ENCODE results near the gene NAB1.
A peak's percentile ranks its signal among the peaks of the same experiment; 100 is the strongest.

The NAB1 gene

DNA sequence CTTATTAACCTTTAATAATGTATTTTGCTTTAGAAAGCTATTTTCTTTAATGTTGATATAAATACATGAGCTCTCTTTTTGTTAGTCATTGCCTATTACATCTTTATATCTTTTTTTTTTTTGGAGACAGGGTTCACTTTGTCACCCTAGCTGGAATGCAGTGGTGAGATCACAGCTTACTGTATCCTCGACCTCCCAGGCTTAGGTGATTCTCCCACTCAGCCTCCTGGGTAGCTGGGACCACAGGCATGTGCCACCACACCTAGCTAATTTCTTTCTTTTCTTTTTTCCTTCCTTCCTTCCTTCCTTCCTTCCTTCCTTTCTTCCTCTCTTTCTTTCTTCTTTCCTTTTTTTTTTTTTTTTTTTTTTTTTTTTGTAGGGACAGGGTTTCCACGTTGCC lies 15.4 kb downstream of the NAB1 start:
- H3K27ac ChIP-seq = no peak overlapping the region
- no peak for DNase-seq (ENCODE audit: low read depth, low spot score)

DNA sequence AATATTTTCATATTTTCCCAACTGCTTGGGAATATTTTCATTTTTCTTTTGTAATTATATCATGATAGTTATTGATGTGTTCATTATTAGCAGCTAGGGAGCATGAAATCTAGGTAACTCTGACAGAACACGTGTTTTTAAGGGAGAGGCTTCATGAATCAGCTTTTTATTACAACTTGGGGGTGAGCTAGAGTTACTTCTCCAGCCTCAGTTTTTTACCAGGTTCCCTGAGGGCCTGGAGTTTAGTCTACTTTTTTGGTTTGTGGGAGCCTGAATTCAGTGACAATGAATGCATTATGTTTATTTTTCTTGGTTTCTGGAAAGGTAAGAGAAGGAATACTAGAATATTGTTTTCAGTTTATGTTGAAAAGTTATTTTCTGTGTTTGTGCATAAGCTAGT lies 18.0 kb downstream of the NAB1 start:
- no peak for DNase-seq (ENCODE audit: low read depth, low spot score)
- peak overlapping the region; percentile 14 for H3K27ac ChIP-seq

DNA sequence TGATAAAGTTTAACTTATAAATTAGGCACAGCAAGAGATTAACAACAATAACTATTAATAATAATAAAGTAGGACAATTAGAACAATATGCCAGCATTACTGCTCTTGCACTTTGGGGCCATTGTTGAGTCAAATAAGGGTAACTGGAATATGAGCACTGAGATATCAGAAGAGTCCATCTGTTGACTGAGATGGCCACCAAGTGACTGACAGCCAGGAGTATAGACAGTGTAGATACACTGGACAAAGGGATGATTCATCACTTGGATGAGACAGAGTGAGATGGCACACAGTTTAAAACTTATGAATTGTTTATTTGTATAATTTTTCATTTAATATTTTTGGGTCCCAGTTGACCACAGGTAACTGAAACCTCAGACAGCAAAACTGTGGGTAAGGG lies 20.0 kb downstream of the NAB1 start:
- no peak overlapping the region for H3K27ac ChIP-seq
- DNase-seq (ENCODE audit: low read depth, low spot score) = no peak

DNA sequence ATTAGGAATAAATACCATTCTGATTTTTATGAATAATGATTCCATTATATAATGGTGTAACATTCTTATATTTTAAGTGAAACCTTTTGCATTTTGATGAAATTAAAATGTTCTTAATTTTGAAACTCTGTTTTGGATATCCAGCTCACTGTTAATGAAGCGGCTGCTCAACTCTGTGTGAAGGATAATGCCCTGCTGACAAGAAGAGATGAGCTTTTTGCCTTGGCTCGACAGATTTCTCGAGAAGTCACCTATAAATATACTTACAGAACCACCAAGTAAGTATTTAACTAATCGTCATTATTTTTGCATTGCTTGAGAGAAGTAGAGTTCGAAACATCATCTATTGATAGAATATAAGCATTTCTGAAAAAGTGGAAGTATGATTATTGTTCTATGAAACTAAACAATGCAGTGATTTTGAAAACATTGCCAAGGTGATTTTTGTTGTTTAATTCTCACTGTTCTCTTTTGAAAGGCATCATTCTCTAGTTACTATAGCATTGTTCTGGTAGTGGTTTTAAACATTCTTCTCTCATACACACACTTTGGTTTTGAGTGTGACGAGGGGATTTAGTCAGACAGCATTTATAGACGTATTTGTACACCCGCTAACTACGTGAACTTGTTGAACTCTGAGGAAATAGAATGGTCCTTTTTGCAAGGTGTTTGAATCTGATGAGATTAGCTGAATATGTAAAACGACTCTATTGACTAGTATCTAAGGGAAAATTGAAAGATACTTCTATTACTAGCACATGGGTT lies 21.5 kb downstream of the NAB1 start:
- DNase-seq (ENCODE audit: low read depth, low spot score) = no peak
- no peak overlapping the region for H3K27ac ChIP-seq

DNA sequence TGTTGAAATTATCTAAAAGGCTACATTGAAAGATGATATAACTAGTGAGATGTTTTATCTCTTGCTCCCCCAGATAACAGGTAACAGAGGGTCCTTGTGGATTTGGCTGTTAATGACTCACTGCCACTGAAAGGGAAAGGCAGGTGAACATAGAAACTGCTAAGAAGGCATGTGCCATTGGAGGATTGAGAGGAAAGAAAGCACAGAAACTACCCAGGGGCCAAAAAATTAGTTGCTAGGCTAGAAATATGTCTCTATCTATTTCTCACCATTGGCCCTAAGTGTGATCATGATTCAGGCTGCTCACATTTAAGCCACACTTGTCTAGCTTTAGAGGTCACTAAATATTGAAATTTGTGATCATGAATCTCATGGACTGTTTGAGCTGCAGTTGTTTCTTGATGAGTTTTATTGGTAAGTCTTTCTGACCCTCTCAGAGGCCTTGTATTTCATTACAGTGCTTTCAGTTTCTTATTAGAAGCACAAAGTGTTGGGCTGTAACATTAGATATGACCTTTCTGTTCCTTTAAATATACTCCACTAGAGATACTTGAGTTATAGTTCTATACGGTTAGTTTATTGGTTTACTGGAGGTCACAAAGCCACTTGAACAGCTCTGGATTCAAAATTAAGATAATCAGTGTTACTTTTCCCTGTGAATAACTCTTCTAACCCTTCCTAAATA lies 26.2 kb downstream of the NAB1 start:
- no peak for DNase-seq (ENCODE audit: low read depth, low spot score)
- no peak overlapping the region for H3K27ac ChIP-seq

DNA sequence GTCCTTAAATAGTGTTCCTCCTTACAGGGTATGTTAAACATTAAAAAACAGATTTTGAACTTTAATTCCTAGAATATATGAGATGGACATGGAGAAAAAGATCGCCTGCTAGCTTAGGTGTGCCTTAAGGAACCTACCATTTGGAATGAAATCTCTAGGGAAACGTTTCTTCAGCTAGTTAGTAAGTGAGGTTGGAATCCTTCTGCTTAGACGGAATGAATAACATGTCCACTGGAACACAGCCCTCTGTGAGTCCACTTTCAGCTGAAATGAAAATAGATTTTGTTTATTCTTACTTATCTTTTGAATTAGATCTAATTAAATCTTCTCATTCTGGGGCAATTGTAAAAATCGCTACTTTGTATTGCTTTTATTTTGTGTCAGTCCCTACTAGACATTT lies 28.4 kb downstream of the NAB1 start:
- no peak for DNase-seq (ENCODE audit: low read depth, low spot score)
- H3K27ac ChIP-seq = no peak overlapping the region

DNA sequence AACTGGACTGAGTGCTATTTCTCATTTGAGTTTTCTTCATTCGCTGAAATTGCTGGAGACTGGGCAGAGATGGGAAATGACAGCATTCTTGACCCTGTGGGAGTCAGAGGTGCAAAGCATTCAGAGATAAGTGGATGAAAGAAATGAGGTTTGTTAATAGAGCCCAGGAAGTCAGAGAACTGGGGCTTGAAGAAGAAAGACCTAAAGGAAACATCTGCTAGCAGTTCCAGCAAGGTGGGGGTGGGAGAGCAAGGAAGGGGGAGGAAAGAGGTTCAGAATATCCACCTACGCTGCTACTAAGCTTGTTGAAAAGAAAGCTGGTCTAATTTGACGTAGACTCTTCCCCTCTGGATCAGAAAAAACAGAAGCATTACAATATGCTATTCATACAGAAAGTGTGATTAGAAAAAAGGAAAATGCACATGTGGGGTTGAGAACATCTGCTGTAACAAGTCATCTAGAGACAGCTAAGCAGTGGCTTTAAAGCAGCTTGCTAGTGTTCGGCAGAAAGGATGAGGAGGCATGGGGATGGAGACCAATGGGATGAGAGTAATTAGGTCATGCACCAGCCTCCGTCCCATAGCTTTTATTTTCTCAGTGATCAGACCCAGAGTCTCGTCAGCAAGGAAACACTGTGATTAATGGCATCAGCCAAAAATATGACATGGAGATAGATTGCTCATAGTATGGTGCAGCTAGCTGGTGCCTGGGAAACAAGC lies 29.7 kb downstream of the NAB1 start:
- DNase-seq (ENCODE audit: low read depth, low spot score) = no peak

DNA sequence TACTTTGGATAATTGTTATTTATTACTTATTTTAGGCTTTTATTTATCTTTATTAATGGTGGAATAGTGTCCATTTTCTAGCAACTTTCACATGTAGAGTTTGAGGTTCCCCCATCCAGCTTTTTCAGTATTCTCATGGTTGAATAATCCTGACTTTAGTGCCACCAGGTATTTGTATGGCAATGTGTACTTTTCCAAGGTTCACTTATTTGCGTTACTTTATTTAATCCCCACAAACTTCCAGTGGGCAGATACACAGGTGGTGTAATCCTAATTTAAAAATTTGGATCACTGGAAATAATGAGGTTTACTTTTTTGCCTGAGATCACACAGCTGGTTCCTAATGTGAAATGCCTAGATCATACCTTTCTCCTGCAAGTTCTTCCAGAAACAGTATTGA lies 30.5 kb downstream of the NAB1 start:
- peak overlapping the region; percentile 36 for H3K27ac ChIP-seq
- no peak for DNase-seq (ENCODE audit: low read depth, low spot score)

More for the DNA sequence above, 29.7 kb downstream of the NAB1 start:
- H3K27ac ChIP-seq = no peak overlapping the region

DNA sequence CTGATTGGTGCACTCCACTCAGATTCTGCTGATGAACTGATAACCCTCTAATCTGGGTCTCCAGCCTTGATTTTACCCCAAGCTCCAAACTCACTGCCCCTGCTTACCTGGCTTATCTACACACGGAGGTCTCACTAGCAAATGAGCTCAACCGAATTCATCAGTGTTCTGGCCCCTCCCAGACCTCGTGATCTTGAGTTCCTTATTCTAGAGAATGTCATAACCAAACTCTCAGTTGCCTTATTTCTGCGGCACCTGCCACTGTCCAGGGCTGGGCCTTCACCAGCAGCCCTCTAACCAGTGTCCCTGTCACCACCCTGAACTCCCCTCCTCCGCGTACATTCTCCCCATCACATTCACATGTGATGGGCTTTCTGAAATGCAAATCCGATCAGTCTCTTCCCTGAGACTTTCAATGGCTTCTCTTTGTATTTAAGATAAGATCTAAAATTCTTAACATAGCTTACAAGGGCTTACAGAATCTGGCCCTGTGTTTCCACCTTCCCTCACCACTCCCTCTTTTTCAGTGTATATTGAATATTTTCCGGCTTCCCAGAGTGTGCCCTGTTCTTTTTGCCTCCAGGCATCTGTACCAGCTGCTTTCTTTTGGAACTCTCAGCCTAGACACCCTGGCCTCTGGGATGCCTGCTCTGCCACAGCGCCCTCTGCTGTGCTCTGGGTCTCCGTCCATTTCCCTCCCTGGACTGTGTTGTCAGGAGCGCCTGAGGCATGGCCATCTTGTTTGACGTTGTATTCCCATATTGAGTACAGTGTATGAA lies 31.1 kb downstream of the NAB1 start:
- peak overlapping the region; percentile 36 for H3K27ac ChIP-seq
- no peak for DNase-seq (ENCODE audit: low read depth, low spot score)

DNA sequence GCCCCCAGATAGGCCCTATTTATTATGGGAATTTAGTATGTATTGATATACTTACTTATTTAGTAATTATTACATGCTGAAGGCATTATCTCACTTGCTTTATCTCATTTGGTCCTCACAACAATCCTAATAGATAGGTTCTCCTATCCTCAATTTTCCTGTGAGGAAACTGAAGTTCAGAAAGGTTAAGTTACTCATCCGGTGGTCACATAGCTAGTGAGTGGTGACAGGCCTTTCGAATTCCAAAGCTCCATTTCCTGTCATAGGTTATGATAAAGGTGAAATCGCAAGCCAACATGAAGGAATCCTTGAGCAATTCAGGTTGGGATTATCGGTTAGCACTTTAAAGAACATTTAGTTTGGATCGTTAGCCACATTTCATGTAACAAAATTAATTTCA lies 33.3 kb downstream of the NAB1 start:
- no peak overlapping the region for H3K27ac ChIP-seq
- DNase-seq (ENCODE audit: low read depth, low spot score) = no peak

DNA sequence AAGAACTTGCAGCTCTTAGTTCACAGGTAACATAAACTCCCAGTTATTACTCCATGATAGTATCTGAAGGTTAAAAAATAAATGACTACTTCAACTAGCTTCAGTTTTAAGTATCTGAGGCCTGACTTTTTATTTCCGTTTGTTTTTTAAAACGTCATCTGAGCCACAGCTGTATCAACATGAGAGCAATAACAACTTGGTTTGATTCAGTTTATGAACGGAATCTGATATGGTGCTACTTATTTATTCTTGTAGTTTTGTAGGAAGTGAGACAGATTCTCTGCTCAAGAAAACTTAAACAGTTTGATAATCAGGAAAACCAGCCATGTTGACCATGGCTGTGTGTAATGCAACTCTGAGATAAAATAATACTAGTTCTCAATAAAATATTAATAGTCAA lies 34.9 kb downstream of the NAB1 start:
- DNase-seq (ENCODE audit: low read depth, low spot score) = no peak
- no peak overlapping the region for H3K27ac ChIP-seq

DNA sequence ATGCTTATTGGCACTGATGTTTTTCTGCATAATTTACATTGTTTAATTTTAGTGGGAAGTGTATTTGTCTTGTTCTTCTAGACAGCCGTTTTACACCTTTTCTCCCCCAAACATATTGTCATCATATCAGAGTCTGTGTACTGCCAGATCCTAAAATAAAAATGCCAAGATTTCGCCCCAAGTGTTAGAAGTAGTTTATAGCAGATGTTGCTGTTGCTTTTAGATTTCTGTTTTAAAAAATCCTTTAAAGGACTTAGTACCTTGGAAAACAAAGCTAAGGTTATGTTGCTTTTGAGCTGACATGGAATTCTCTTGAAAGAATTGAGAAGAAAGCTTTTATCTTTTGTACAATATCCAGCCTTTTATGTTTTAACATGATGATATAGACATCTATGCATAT lies 36.0 kb downstream of the NAB1 start:
- no peak for DNase-seq (ENCODE audit: low read depth, low spot score)

DNA sequence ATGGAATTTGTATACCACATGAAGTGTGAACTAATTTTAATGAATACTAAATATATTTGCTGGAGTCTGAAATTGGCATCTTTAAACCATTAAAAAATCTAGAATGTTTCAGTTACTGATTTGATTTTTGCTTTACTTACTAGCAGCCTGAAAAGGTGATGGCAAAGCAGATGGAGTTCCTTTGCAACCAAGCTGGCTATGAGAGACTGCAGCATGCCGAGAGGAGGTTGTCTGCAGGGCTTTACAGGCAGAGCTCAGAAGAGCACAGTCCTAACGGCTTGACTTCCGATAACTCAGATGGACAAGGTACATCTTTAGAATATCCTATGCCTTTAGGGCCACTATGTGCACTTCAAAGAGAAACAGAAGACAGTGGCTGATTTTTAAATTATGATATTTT lies 36.5 kb downstream of the NAB1 start:
- no peak overlapping the region for H3K27ac ChIP-seq
- DNase-seq (ENCODE audit: low read depth, low spot score) = no peak

More for the DNA sequence above, 36.0 kb downstream of the NAB1 start:
- H3K27ac ChIP-seq = no peak overlapping the region

DNA sequence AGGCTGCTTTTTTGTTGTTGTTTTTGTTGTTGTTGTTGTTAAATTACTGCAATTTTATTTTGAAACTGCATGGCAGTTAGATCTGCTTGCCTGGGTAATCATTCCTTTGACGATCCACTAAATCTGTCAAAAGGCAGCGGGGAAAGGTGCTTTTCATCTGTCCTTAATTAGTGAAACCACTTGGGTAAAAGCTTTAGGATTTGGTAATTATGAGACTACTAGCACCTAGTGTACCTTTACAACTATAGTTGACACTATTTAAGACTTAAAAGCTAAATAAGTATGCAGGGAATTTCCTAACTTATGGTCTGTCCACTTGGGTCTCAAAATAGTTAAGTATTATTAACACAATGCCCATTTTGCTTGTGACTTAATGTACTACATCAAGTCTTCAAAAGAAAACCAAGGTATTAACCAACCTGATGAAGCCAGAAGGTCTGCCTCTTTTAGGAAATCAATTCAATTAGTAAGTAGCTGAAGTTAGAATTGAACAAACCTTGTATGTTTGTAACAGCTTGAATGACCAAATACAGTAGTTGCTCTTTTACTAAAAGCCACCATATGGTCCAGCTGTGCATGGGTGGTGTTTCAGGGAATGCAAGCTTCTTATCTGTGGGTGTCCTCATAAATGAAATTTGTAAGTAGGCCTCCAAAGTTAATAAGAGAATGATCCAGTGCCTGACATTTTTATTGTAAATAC lies 44.8 kb downstream of the NAB1 start:
- DNase-seq (ENCODE audit: low read depth, low spot score) = no peak
- no peak overlapping the region for H3K27ac ChIP-seq

DNA sequence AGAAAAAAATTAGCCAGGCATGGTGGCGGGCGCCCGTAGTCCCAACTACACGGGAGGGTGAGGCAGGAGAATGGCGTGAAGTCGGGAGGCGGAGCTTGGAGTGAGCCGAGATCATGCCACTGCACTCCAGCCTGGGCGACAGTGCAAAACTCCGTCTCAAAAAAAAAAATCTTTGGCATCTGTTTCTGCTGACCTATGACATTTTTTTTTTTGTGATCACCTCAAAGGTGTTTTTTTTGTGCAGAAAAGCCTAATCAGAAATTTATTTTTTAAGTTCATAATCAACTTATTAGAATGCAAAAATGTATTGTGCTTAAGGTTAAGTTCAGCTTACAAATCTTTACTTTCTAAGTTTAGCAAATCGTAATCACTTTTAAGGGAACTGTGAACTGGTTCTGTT lies 45.6 kb downstream of the NAB1 start:
- DNase-seq (ENCODE audit: low read depth, low spot score) = no peak
- no peak overlapping the region for H3K27ac ChIP-seq

DNA sequence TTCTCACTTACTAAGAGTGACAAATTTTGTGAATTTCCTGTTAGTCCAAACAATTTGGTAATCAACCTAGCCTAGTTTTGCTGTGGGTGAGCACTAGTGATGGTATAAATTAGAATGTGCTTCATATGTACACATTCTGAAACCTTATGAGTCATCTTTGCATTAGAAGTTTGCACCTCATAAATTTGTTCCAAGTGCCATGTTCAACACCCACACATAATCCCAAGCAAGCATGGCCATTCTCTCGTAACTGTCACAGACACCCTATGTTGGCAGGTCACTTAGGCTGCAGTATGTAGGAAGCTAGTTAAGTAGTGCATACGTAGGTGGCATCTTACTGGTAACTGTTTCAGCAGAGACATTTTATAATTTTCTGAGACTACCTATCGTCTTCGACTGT lies 46.9 kb downstream of the NAB1 start:
- H3K27ac ChIP-seq = no peak overlapping the region
- no peak for DNase-seq (ENCODE audit: low read depth, low spot score)

DNA sequence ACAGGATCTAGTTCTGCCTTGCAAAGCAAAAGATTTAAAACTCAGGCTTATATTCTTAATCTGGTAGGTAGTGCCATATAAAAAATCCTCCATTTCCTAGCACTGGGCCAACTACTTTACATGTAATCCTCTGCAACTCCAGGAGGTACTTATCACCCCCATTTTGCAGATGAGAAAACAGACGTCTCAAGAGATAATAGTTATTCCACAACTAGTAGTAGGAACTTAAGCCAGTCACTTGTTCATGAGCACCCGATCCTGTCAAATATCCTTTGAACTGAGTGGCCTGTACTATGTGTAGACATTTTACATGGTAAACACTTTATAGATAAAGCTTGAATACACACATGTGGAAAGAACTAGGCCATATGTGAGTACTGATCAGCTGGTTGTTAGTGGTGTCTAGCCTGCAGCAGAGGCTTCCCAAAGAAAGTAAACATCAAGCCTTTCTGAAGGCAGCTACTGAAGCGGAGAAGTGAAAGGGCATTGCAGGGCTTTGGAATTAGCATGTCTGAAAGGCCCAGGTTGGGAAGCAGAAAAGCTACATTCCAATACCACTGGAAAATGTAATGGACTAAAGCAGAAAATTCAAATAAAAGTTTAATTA lies 48.0 kb downstream of the NAB1 start:
- DNase-seq (ENCODE audit: low read depth, low spot score) = no peak
- H3K27ac ChIP-seq = no peak overlapping the region

DNA sequence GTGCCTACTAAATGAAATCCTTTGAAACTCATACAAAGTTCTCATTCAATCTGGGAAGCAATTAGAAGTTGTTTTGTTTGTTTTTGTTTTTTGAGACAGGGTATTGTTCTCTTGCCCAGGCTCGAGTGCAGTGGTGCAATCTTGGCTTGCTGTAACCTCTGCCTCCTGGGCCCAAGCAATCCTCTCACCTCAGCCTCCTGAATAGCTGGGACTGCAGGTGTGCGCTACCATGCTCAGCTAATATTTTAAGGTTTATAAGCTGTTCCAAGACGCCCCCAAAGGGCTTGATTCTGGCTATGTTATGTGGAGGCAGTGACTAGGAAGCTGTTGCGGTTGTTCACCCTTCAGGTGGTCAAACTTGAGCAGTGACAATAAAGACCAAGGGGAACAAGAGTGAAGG lies 48.5 kb downstream of the NAB1 start:
- DNase-seq (ENCODE audit: low read depth, low spot score) = no peak
- H3K27ac ChIP-seq = no peak overlapping the region

DNA sequence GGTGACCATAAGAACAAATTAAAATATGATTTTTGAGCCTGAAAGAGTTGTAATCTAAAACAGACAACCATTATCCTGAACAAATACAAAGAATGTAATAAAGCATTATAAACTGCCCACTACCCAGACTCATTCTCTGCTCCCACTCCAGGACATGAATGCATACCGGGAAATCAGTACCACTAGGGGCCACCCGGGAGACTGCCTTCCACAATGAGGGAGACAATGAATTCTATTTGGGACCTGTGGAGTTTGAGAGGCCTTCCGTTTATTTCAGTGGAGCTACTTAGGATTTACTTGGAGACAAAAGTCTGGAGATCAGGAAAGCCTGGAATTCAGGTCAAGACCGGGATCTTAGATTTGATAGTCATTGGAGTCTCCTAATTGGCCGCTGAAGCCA lies 50.0 kb downstream of the NAB1 start:
- no peak for DNase-seq (ENCODE audit: low read depth, low spot score)
- H3K27ac ChIP-seq = no peak overlapping the region

DNA sequence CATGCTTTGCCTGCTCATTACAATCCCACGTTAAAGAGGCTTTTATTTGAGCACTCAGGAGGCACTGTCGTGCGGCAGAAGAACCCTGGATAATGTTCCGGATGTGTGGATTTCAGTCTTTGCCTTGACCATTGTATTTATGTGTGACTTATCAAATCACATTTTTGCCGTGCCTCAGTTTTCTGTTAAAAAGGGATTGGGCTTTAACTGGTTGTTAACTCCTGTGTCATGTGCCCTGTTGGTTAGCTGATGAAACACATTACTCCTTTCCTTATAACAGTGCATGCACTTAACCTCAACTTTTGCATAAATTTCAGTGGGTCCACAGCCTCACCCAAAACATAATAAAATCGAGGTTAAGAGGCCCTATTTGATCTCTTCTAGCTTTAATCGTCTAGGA lies 52.7 kb downstream of the NAB1 start:
- no peak overlapping the region for H3K27ac ChIP-seq
- no peak for DNase-seq (ENCODE audit: low read depth, low spot score)

All from epithelial cell of prostate (primary cell).